Measurements from ENCODE around the gene TPRA1. TPM values are rescaled to one million over a fixed set of nuclear protein-coding genes. Genes with fewer than 3 reads are reported as not detected.
A peak's percentile ranks its signal among the peaks of the same experiment; 100 is the strongest.

The TPRA1 gene
- total and polyA plus RNA-seq, 9 of the 15 experiments (the other 6 are each of a cell fraction or from before 2014, with no cell fraction given) = 0.66 to 21.5 (median 11.1) TPM

DNA sequence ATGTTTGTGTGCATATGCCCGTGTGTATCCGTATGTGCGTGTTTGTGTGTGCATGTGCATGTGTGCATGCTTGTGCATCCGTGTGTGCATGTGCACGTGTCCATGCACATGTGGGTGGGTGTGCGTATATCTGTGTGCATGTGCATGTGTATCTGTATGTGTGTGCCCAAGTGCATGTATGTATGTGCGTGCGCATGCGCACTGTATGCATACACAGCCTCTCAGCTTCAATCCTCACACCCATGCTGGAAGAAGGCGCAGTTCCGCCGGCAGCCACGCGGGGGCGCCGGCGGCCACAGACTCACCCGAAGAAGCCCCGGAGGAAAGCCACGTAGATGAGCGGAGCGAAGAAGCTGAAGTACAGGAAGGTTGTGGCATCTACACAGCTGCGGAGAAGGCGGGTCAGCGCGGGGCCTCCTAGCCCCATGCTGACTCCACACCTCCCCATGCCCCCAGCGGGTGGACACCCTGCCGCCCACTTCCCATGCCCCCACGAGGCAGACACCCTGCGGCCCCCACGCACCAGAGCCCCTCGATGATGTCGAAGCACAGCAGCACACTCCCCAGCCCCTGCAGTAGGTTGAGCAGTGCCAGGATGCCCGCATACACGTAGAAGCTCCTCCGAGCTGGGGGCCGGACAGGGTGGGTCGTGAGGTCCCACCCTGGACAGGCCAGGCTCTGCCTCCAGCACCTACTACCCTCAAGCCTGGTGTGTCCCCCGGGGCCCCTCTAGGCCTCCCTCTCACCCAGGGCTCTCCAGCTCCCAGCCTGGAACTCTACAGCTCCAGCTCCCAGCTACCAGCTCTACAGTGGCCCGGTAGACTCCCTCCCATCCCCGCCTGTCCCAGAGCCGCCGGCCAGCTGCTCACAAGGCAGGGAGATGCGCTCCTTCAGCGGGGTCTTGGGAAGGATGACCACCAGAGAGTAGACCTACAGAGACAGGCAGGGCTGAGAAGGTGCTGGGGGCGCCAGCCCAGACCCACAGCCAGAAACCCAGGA lies 15.4 kb downstream of the TPRA1 start (continued):
- TF ChIP-seq, protein P1, sequence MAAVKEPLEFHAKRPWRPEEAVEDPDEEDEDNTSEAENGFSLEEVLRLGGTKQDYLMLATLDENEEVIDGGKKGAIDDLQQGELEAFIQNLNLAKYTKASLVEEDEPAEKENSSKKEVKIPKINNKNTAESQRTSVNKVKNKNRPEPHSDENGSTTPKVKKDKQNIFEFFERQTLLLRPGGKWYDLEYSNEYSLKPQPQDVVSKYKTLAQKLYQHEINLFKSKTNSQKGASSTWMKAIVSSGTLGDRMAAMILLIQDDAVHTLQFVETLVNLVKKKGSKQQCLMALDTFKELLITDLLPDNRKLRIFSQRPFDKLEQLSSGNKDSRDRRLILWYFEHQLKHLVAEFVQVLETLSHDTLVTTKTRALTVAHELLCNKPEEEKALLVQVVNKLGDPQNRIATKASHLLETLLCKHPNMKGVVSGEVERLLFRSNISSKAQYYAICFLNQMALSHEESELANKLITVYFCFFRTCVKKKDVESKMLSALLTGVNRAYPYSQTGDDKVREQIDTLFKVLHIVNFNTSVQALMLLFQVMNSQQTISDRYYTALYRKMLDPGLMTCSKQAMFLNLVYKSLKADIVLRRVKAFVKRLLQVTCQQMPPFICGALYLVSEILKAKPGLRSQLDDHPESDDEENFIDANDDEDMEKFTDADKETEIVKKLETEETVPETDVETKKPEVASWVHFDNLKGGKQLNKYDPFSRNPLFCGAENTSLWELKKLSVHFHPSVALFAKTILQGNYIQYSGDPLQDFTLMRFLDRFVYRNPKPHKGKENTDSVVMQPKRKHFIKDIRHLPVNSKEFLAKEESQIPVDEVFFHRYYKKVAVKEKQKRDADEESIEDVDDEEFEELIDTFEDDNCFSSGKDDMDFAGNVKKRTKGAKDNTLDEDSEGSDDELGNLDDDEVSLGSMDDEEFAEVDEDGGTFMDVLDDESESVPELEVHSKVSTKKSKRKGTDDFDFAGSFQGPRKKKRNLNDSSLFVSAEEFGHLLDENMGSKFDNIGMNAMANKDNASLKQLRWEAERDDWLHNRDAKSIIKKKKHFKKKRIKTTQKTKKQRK (IDR thresholded peaks at IDR 0.05; ENCODE audit: borderline replicate concordance, low read depth, low read length) = no peak
- TF ChIP-seq MCM5 (IDR thresholded peaks at IDR 0.05; ENCODE audit: low read depth) (no peak), MYC (IDR thresholded peaks at IDR 0.05; ENCODE audit: low read depth, low read length) (peak; percentile 44; the same call in 1 of the 2 replicates), MYC (CRISPR knock-in tag; IDR thresholded peaks at IDR 0.05; ENCODE audit: borderline replicate concordance, low read depth) (no peak), XRCC5 (IDR thresholded peaks at IDR 0.05; ENCODE audit: low read depth, low read length) (peak; percentile 70; the same call in 1 of the 2 replicates), HMGN3 (IDR thresholded peaks at IDR 0.05; ENCODE audit: borderline replicate concordance, extremely low read depth, insufficient read length, low read depth, low read length) (peak; percentile 44), KDM1A (IDR thresholded peaks at IDR 0.05) (peak in 1 of 2 experiments; percentile 93; a peak in 1 of 4 replicates), GABPB1 (CRISPR knock-in tag; IDR thresholded peaks at IDR 0.05) (0 out of 2 replicates have a peak, but pooled peaks have one; percentile 29), NFE2 (IDR thresholded peaks at IDR 0.05; ENCODE audit: low read depth) (no peak), OTX1 (CRISPR knock-in tag; IDR thresholded peaks at IDR 0.05) (no peak), ZNF274 (IDR thresholded peaks at IDR 0.05; ENCODE audit: borderline replicate concordance, low read depth, low read length) (no peak), ZFX (CRISPR knock-in tag; IDR thresholded peaks at IDR 0.05) (no peak)
- TF ChIP-seq, protein P2, sequence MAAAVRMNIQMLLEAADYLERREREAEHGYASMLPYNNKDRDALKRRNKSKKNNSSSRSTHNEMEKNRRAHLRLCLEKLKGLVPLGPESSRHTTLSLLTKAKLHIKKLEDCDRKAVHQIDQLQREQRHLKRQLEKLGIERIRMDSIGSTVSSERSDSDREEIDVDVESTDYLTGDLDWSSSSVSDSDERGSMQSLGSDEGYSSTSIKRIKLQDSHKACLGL (CRISPR knock-in tag; IDR thresholded peaks at IDR 0.05; ENCODE audit: borderline replicate concordance, poor library complexity, severe bottlenecking) = no peak
- TF ChIP-seq, protein P3, sequence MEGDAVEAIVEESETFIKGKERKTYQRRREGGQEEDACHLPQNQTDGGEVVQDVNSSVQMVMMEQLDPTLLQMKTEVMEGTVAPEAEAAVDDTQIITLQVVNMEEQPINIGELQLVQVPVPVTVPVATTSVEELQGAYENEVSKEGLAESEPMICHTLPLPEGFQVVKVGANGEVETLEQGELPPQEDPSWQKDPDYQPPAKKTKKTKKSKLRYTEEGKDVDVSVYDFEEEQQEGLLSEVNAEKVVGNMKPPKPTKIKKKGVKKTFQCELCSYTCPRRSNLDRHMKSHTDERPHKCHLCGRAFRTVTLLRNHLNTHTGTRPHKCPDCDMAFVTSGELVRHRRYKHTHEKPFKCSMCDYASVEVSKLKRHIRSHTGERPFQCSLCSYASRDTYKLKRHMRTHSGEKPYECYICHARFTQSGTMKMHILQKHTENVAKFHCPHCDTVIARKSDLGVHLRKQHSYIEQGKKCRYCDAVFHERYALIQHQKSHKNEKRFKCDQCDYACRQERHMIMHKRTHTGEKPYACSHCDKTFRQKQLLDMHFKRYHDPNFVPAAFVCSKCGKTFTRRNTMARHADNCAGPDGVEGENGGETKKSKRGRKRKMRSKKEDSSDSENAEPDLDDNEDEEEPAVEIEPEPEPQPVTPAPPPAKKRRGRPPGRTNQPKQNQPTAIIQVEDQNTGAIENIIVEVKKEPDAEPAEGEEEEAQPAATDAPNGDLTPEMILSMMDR (IDR thresholded peaks at IDR 0.05 in 2 of 3, conservative IDR thresholded peaks at IDR 0.05 in 1 of 3; ENCODE audit: insufficient read depth in 2 of 3, low read depth in 1 of 3, low read length in 3 of 3) = peak; percentile 85 to 94 (median 92)
- TF ChIP-seq, protein P4, sequence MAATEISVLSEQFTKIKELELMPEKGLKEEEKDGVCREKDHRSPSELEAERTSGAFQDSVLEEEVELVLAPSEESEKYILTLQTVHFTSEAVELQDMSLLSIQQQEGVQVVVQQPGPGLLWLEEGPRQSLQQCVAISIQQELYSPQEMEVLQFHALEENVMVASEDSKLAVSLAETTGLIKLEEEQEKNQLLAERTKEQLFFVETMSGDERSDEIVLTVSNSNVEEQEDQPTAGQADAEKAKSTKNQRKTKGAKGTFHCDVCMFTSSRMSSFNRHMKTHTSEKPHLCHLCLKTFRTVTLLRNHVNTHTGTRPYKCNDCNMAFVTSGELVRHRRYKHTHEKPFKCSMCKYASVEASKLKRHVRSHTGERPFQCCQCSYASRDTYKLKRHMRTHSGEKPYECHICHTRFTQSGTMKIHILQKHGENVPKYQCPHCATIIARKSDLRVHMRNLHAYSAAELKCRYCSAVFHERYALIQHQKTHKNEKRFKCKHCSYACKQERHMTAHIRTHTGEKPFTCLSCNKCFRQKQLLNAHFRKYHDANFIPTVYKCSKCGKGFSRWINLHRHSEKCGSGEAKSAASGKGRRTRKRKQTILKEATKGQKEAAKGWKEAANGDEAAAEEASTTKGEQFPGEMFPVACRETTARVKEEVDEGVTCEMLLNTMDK (IDR thresholded peaks at IDR 0.05; ENCODE audit: borderline replicate concordance, insufficient read depth, low read depth, low read length, poor library complexity, severe bottlenecking) = peak; percentile 75
- TF ChIP-seq, protein P5, sequence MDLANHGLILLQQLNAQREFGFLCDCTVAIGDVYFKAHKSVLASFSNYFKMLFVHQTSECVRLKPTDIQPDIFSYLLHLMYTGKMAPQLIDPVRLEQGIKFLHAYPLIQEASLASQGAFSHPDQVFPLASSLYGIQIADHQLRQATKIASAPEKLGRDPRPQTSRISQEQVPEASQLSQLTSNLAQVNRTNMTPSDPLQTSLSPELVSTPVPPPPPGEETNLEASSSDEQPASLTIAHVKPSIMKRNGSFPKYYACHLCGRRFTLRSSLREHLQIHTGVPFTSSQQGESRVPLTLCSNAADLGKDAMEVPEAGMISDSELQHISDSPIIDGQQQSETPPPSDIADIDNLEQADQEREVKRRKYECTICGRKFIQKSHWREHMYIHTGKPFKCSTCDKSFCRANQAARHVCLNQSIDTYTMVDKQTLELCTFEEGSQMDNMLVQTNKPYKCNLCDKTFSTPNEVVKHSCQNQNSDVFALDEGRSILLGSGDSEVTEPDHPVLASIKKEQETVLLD (IDR thresholded peaks at IDR 0.05) = peak; percentile 96
